Activated CD4-positive, alpha-beta T cell treated with anti-CD3 and anti-CD28 coated beads, Interleukin-2, Interleukin-4, amounts not matched to agents 100 ng/mL and 50 ng/mL, durations not matched to agents 16 hours and 8 hours (primary cell): ENCODE measurements around the gene ZNF91.
A peak's percentile ranks its signal among the peaks of the same experiment; 100 is the strongest.
"Not testable (repeated sequence)": the region's sequence is repeated elsewhere in the genome, so short reads cannot be mapped to it uniquely, and the experiment has no call there.

ENCODE experiments used
- DNase-seq: peaks from one replicate; pipeline ENCODE4 v3.0.0-alpha.2; 2020; ENCODE audit warnings: low spot score

Gene ZNF91

GRCh38 chr19:23395722-23396117 is 449 bp upstream of the ZNF91 start:
- DNase-seq = not testable (repeated sequence)

- peak; percentile 29 for DNase-seq
Observed at GRCh38 chr19:23394511-23394910, 760 bp downstream of the ZNF91 start.

GRCh38 chr19:23393121-23393520 is 2.1 kb downstream of the ZNF91 start:
- no peak for DNase-seq

- no peak for DNase-seq
Observed at GRCh38 chr19:23391236-23391635, 4.0 kb downstream of the ZNF91 start.

- DNase-seq = no peak
Observed at GRCh38 chr19:23385404-23385803, 9.9 kb downstream of the ZNF91 start.

GRCh38 chr19:23384858-23385257 is 10.4 kb downstream of the ZNF91 start:
- no peak for DNase-seq

GRCh38 chr19:23384166-23384565 is 11.1 kb downstream of the ZNF91 start:
- no peak for DNase-seq

- DNase-seq = no peak
Observed at GRCh38 chr19:23382955-23383354, 12.3 kb downstream of the ZNF91 start.

- no peak for DNase-seq
Observed at GRCh38 chr19:23381114-23381513, 14.2 kb downstream of the ZNF91 start.

- not testable (repeated sequence) for DNase-seq
Observed at GRCh38 chr19:23379671-23380070, 15.6 kb downstream of the ZNF91 start.

GRCh38 chr19:23378948-23379347 is 16.3 kb downstream of the ZNF91 start:
- DNase-seq = no peak

- no peak for DNase-seq
Observed at GRCh38 chr19:23377276-23377675, 18.0 kb downstream of the ZNF91 start.

- no peak for DNase-seq
Observed at GRCh38 chr19:23366437-23366836, 28.8 kb downstream of the ZNF91 start.

- DNase-seq = not testable (repeated sequence)
Observed at GRCh38 chr19:23366031-23366430, 29.2 kb downstream of the ZNF91 start.

GRCh38 chr19:23365222-23365621 is 30.0 kb downstream of the ZNF91 start:
- no peak for DNase-seq

GRCh38 chr19:23361843-23362242 is 33.4 kb downstream of the ZNF91 start:
- not testable (repeated sequence) for DNase-seq

- no peak for DNase-seq
Observed at GRCh38 chr19:23351806-23352205, 43.5 kb downstream of the ZNF91 start.

GRCh38 chr19:23346696-23347095 is 48.6 kb downstream of the ZNF91 start:
- no peak for DNase-seq

GRCh38 chr19:23345838-23346237 is 49.4 kb downstream of the ZNF91 start:
- no peak for DNase-seq

GRCh38 chr19:23343434-23344010 is 51.7 kb downstream of the ZNF91 start:
- no peak for DNase-seq

- DNase-seq = no peak
Observed at GRCh38 chr19:23328211-23328610, 67.1 kb downstream of the ZNF91 start.

GRCh38 chr19:23321953-23322549 is 73.2 kb downstream of the ZNF91 start:
- no peak for DNase-seq

GRCh38 chr19:23321403-23321802 is 73.9 kb downstream of the ZNF91 start:
- not testable (repeated sequence) for DNase-seq

GRCh38 chr19:23319571-23319970 is 75.7 kb downstream of the ZNF91 start:
- DNase-seq = not testable (repeated sequence)
